Keratinocyte (primary cell): ENCODE results near the gene FGF7.

ENCODE experiments used
- CTCF ChIP-seq, 3 experiments: IDR thresholded peaks in 1 of 3; conservative IDR thresholded peaks in 1 of 3; optimal IDR thresholded peaks in 1 of 3; 2 replicates in 2 of 3; 3 replicates in 1 of 3; pipeline versions ENCODE3 to v1.5.1; 2011; ENCODE audit warnings: low read length in 3 of 3, mild to moderate bottlenecking in 3 of 3, moderate library complexity in 2 of 3, control low read depth in 1 of 3, inconsistent platforms in 1 of 3; ENCODE audit not compliant: insufficient read depth in 2 of 3; ENCODE audit errors: extremely low read depth in 1 of 3
- EZH2 ChIP-seq: IDR thresholded peaks from one replicate; pipeline ENCODE4 v1.6.1; 2012; ENCODE audit warnings: inconsistent platforms, mild to moderate bottlenecking, low read length, moderate library complexity

GRCh38 chr15:49427372-49427771 is 4.3 kb downstream of the FGF7 start:
- TF ChIP-seq CTCF (optimal IDR thresholded peaks at IDR 0.05 in 1 of 3, IDR thresholded peaks at IDR 0.05 in 1 of 3, conservative IDR thresholded peaks at IDR 0.05 in 1 of 3; ENCODE audit: extremely low read depth in 1 of 3, insufficient read depth in 2 of 3, low read length in 3 of 3) = no peak
- no peak for TF ChIP-seq EZH2
